Measurements from ENCODE around the gene NUMB. TPM values are rescaled to one million over a fixed set of nuclear protein-coding genes. Genes with fewer than 3 reads are reported as not detected.
"Not testable (repeated sequence)": the region's sequence is repeated elsewhere in the genome, so short reads cannot be mapped to it uniquely, and the experiment has no call there.

The NUMB gene
- total RNA-seq, 4 donors from 2014 or later, result 105 to 125 (median 117) TPM

DNA sequence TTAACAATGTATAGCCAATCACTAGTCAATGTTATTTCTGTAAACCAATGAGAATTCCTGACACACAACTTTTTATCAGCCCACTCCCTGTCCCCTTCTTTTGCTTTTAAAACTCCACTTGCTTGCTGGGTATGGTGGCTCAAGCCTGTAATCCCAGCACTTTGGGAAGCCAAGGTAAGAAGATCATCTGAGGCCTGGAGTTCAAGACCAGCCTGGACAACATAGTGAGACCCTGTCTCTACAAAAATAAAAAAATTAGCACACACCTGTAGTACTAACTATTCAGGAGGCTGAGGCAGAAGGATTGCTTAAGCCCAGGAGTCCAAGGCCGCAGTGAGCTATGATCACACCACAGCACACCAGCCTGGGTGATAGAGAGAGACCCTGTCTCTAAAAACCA lies 133.3 kb downstream of the NUMB start:
- no peak overlapping the region for H3K4me3 ChIP-seq
- H3K27me3 ChIP-seq, result no peaks in the 10 kb centered on the region
- no peaks in the 10 kb centered on the region for H3K9me3 ChIP-seq
- H3K4me1 ChIP-seq, result peaks cover 0 to 21% (median 0%) of the 10 kb centered on the region in 4 donors
- no peak for DNase-seq
- no peak for TF ChIP-seq POLR2A (IDR thresholded peaks at IDR 0.05)
- TF ChIP-seq, protein P1, sequence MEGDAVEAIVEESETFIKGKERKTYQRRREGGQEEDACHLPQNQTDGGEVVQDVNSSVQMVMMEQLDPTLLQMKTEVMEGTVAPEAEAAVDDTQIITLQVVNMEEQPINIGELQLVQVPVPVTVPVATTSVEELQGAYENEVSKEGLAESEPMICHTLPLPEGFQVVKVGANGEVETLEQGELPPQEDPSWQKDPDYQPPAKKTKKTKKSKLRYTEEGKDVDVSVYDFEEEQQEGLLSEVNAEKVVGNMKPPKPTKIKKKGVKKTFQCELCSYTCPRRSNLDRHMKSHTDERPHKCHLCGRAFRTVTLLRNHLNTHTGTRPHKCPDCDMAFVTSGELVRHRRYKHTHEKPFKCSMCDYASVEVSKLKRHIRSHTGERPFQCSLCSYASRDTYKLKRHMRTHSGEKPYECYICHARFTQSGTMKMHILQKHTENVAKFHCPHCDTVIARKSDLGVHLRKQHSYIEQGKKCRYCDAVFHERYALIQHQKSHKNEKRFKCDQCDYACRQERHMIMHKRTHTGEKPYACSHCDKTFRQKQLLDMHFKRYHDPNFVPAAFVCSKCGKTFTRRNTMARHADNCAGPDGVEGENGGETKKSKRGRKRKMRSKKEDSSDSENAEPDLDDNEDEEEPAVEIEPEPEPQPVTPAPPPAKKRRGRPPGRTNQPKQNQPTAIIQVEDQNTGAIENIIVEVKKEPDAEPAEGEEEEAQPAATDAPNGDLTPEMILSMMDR (IDR thresholded peaks at IDR 0.05), result no peak
- H3K36me3 ChIP-seq, result peaks cover 0 to 16% (median 0%) of the 10 kb centered on the region in 3 donors
- H3K27ac ChIP-seq, result no peak overlapping the region

DNA sequence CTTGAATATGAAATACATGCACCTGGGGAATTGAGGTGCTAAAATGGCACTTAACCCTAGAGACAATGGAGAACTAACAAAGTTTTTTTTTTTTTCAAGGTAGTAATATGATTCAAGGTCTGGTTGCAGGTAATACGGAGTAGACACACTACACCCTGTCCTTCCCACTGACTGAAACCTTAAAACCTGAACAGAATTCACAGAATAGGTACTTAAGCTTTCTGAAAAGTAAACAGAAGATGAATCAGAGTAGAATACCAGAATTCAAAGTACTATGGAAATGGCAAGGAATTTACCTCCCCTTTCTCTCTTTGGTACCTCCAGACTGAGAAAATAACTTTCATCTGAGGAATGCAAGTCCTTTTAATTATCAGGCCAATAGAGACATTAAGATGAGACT lies 133.8 kb downstream of the NUMB start:
- TF ChIP-seq, protein P1 (IDR thresholded peaks at IDR 0.05), result no peak
- TF ChIP-seq POLR2A (IDR thresholded peaks at IDR 0.05), result no peak
- H3K9me3 ChIP-seq, result no peaks in the 10 kb centered on the region
- no peak overlapping the region for H3K4me3 ChIP-seq
- H3K36me3 ChIP-seq, result peaks cover 0 to 16% (median 0%) of the 10 kb centered on the region in 3 donors
- H3K27me3 ChIP-seq, result no peaks in the 10 kb centered on the region
- no peak overlapping the region for H3K27ac ChIP-seq
- no peak for DNase-seq
- H3K4me1 ChIP-seq, result peaks cover 0 to 21% (median 0%) of the 10 kb centered on the region in 4 donors

DNA sequence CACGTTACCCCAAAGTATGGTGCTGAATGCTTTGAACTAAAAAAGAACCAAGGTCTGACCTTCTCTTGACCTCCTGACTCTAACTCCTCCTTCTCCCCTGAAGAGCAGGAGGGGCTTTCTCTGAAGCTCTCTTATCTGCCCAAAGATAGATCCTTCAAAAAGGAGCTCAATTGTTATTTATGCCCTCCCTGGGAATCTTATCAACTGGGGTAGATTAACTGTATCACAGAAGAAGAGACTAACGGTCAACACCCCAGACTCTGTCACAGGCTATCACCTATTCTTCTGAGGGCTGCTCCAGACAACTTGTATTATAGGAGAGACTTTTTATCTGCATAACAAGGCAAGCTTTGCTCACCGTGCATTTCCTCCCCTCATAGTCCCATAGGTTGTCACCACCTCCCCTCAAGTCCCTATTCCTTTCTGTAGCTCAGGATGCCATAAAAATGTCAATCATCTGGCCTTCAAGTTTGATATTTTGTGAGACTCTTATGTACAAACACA lies 134.4 kb downstream of the NUMB start:
- Histone ChIP-seq H3K36me3 (peaks cover 0 to 16% (median 0%) of the 10 kb centered on the region in 3 donors), H3K4me1 (peaks cover 0 to 21% (median 0%) of the 10 kb centered on the region in 4 donors), H3K9me3 (no peaks in the 10 kb centered on the region), H3K27ac (no peak overlapping the region), H3K27me3 (no peaks in the 10 kb centered on the region), H3K4me3 (no peak overlapping the region)
- DNase-seq, result no peak
- TF ChIP-seq, protein P1 (IDR thresholded peaks at IDR 0.05), result no peak
- no peak for TF ChIP-seq POLR2A (IDR thresholded peaks at IDR 0.05)

DNA sequence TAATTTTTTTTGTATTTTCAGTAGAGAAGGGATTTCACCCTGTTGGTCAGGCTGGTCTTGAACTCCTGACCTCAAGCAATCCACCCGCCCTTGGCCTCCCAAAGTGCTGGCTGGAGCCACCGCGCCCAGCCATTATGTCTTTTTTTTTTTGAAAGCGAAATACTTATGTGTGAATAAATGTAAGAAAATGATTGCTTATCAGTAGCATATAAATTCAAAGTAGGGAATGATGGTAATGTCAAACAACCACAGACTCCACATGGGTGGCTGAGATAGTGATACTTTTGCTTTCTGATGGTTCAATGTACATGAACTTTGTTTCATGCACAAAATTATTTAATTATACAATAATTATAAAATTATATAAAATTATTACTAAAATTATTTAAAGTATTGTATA lies 145.2 kb downstream of the NUMB start:
- DNase-seq, result no peak
- Histone ChIP-seq H3K9me3 (no peaks in the 10 kb centered on the region), H3K27ac (no peak overlapping the region), H3K36me3 (no peaks in the 10 kb centered on the region), H3K27me3 (no peaks in the 10 kb centered on the region), H3K4me3 (no peak overlapping the region), H3K4me1 (peaks cover 0 to 10% (median 0%) of the 10 kb centered on the region in 4 donors)
- TF ChIP-seq POLR2A (IDR thresholded peaks at IDR 0.05), result no peak
- TF ChIP-seq, protein P1 (IDR thresholded peaks at IDR 0.05), result no peak

DNA sequence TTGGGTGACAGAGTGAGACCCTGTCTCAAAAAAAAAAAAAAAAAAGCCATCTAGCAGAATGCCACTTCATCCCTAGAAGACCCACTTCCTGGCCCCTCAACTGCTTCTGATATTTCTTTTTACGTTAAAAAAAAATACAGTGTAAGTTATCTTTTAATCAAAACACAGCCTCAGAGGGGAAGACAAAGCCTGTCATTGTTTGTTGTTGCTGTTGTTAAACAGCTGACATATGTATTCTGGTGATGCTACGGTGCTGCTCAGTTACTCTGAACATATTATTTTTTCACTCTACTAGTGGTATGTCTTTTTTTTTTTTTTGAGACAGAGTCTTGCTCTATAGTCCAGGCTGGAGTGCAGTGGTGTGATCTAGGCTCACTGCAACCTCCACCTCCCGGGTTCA lies 145.7 kb downstream of the NUMB start:
- Histone ChIP-seq H3K9me3 (no peaks in the 10 kb centered on the region), H3K4me1 (peaks cover 0 to 10% (median 0%) of the 10 kb centered on the region in 4 donors), H3K4me3 (no peak overlapping the region), H3K27me3 (no peaks in the 10 kb centered on the region), H3K36me3 (no peaks in the 10 kb centered on the region), H3K27ac (no peak overlapping the region)
- TF ChIP-seq, protein P1 (IDR thresholded peaks at IDR 0.05), result no peak
- TF ChIP-seq POLR2A (IDR thresholded peaks at IDR 0.05), result no peak
- DNase-seq, result no peak

DNA sequence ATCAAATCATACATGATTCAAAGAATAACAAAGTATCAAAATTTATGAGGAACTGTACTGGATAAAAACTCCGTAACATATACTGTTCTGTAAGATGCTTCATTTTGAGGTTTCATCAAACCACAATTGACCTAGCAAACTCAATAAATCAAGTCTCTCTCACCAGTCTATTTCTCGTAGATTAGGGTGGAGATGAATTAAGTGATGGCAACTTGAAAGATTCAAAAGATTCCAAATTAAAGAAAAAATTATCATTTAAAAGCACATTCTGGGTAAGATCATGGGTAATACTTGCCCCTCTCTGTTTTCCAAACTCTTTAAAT lies 146.7 kb downstream of the NUMB start:
- peaks cover 0 to 10% (median 0%) of the 10 kb centered on the region in 4 donors for H3K4me1 ChIP-seq
- H3K27me3 ChIP-seq, result no peaks in the 10 kb centered on the region
- H3K9me3 ChIP-seq, result no peaks in the 10 kb centered on the region
- no peak overlapping the region for H3K4me3 ChIP-seq
- DNase-seq, result no peak
- H3K36me3 ChIP-seq, result no peaks in the 10 kb centered on the region
- TF ChIP-seq, protein P1 (IDR thresholded peaks at IDR 0.05), result no peak
- no peak for TF ChIP-seq POLR2A (IDR thresholded peaks at IDR 0.05)
- peak overlapping the region in 1 of 4 donors; percentile 28 for H3K27ac ChIP-seq

DNA sequence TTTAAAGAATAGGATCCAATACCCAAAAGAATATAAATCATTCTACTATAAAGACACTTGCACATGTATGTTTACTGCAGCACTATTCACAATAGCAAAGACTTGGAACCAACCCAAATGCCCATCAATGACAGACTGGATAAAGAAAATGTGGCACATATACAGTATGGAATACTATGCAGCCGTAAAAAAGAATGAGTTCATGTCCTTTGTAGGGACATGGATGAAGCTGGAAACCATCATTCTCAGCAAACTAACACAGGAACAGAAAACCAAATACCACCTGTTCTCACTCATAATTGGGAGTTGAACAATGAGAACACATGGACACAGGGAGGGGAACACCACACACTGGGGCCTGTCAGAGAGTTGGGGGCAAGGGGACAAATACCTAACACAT lies 149.1 kb downstream of the NUMB start:
- DNase-seq, H3K9me3 ChIP-seq, H3K4me1 ChIP-seq, H3K4me3 ChIP-seq, H3K36me3 ChIP-seq, H3K27ac ChIP-seq, H3K27me3 ChIP-seq: not testable (repeated sequence)
